Ishikawa (cell line): ENCODE data around the gene IL36B.

Experiments used
- CEBPB ChIP-seq: IDR thresholded peaks from 2 replicates; pipeline ENCODE4 v1.6.1; 2012
- EP300 ChIP-seq: IDR thresholded peaks from 2 replicates; pipeline ENCODE4 v1.6.1; 2012; ENCODE audit warnings: borderline replicate concordance
- MAX ChIP-seq: IDR thresholded peaks from 2 replicates; pipeline ENCODE4 v1.6.1; 2012
- NFIC ChIP-seq: IDR thresholded peaks from 2 replicates; pipeline ENCODE4 v1.6.1; 2012
- RAD21 ChIP-seq: IDR thresholded peaks from 2 replicates; pipeline ENCODE4 v1.6.1; 2012; ENCODE audit warnings: low read depth
- REST ChIP-seq: IDR thresholded peaks from 2 replicates; pipeline ENCODE4 v1.6.1; 2012; ENCODE audit warnings: low read depth, mild to moderate bottlenecking
- TAF1 ChIP-seq: IDR thresholded peaks from 2 replicates; pipeline ENCODE4 v1.6.1; 2012; ENCODE audit warnings: low read depth, mild to moderate bottlenecking
- TCF12 ChIP-seq: IDR thresholded peaks from 2 replicates; pipeline ENCODE4 v1.6.1; 2012; ENCODE audit warnings: low read depth
- TEAD4 ChIP-seq: IDR thresholded peaks from 2 replicates; pipeline ENCODE4 v1.6.1; 2012
- USF1 ChIP-seq: IDR thresholded peaks from 2 replicates; pipeline ENCODE4 v1.6.1; 2012
- YY1 ChIP-seq: IDR thresholded peaks from 2 replicates; pipeline ENCODE4 v1.6.1; 2012; ENCODE audit warnings: low read depth

- TF ChIP-seq USF1 (no peak), EP300 (no peak), REST (no peak), YY1 (no peak), TAF1 (no peak), TEAD4 (no peak), MAX (no peak), NFIC (no peak), CEBPB (no peak), RAD21 (no peak), TCF12 (no peak)
Observed at GRCh38 chr2:112997151-112997550, 55.5 kb downstream of the IL36B start.
